Measurements from ENCODE around the gene ADK.

Gene ADK

DNA sequence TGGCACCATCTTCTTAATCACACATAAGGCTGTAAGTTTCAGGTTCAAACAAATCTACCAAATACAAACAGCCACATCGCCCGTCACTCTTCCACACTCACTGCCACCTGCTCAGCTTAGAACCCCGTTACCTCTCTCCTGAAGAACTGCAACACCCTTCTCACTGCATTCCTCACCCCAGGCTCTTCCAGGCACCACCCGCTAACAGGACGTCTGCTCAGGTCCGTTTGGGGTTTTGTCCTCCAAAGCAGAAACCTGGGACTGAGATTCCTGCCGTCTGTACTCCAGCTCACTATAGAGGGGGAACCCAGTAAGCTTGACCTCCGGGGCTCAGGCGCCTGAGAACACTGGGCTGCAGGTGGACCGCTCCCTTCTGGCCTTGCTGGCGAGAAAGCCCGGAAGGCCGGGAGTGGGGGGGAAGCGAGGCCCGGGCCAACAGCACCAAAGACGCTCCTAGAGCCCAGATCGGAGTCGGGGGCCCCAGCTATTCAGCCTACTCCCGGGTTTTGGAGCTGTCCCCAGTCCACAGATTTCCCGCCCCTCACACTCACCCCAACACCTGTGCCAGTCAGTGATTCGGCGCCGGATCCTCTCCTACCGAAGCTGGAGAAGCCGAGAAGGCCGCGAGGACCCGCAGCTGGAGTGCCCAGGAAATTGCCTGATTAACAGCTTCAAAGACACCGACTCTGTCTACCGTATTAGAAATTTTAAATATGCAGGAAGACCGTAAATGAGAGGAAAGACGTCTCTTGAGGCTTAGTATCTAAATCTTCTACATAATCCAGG, 624 bp upstream of the ADK start, which contains the start of gene AP3M1:
TSS of gene AP3M1 (minus strand) at position 625 of the 786 bp plus-strand sequence. CDS start 12,449 bp downstream, outside the sequence.
- peak; percentile 92 for DNase-seq

DNA sequence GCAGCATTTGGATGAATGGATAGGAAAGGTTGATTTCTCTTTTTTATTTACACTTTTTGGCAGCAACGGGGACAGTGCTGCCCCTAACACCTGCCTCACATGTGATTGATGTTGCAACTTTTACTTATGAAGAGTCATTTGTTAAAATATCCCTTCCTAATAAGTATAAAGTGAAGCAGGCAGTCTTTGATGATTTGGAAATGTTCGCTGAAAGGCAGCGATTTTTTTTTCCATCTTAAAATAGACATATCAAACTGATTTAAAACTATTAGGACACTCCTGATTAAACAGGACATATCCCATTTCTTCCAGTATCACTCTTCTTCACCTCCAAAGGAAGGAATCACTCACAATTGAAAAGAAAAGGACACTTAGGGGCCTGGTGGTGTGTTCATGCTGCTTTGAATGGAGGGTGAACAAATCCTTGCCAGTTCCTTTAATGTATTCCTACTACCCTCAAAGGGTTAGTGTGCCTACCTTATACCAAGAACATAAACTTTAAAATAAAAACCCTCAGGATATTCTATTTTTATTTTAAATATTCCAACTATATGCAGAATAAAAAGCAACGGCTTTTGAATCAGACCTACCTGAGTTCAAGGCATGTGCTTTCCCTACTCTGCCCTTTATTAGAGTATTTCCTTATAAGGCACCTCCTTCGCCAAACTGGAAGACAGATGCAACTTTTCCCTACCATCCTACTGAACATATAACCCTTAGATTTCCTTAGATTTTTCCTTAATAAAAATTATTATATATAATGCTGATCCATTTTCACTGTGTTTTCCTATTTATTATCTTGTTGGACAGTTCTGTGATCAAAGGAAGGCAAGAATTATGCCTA, 1.1 kb downstream of the ADK start:
- DNase-seq: peak; percentile 23

DNA sequence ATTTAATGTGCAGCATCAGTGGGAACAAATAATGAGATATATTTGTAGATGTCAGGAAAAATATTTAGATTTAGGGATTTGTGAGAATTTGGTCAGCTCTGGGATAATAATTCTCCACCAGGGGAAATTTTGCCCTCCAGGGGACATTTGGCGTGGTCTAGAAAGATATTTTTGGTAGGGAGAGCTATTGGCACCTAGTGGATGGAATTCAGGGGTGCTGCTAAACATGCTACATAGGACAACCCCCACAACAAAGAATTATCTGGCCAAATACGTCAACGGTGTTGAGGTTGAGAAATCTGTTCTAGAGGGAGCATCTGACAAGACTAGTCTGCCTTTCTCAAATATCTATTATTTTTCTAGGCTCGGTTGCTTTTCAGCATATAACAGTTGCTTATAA, 2.1 kb downstream of the ADK start:
- DNase-seq: no peak

DNA sequence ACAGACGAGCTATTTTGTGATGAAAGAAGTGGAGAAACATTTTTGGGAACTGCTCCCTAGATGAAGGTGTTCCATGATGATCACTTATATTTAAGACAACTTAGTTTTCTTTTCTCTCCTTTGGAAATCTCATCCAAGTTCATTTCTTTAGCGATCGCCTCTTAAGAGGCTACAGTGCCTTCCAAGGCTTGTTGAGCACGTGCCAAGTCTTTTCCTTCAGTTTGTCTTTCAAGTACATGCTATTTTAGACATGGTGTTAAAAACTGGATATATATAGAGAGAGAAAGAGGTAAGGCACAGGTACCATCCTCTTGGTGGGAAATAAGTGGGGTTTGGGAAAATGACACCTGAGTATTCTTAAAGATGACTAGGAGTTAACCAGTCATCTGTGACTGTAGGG, 2.7 kb downstream of the ADK start:
- no peak for DNase-seq

DNA sequence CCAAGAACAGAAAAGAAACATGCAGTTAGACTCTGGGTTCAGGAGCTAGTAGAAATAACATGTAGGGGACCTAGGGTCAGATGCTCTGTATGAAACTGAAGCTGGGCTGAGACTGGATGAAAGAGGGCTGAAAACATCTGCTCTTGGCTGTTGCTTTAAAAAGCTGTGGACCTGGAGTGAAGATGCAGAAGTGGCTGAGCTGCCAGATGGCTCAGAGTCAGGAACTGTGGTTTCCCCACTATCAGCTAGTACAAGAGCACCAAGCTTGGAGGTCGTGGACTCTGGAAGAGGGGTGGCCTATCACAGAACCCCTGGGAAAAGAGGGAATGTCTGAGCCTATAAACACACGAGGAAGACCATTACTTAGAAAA, 5.9 kb downstream of the ADK start:
- peak; percentile 8 for DNase-seq

DNA sequence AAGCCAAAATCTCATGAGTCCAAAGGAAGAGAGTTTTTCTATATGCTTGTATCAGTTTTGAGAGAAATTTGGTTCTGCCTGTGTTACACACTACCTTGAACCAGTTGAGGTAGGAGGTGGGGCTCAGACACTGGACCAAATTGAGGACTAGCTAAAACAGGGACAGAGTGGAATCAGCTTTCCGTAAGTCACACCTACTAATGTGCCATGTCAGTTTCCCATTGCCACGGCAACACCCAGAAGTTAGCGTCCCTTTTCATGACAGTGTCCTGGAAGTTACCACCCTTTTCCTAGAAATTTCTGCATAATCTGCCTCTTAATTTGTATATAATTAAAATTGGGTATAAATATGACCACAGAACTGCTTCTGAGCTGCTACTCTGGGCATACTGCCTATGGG, 9.0 kb downstream of the ADK start:
- no peak for DNase-seq

DNA sequence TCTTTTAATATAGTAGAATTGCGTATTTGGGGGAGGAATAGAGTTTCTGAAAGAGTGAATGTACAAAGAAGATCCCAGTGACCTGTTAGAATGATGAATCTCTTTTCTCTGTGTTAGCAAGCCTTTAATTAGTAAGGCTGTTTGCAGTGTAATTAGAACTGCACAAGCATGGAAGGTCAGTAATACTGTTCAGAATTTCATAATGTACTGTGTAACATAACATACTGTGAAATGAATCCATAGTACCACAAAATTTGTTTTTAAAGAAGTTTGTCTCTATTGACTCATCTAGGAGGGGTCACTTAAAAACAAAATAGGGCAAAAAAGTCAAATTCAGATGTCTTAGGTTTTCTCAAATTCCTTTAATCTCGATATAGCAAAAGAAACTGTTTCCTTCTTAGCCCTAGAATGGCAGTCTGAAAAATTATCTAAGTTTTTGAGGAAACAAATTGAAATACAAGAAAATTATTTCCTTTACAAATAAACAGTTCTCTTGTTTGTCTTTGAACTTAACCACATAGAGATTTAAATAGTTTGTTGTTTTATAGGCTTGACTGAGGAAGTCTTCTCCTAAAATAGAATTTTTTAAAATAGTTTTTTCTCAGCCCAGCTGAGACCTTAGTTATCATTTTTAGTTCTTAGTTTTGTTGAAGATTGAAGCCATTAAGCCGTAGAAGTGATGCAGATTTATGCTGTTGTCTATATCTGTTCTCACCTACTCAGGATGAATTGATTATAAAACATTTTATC, 12.5 kb downstream of the ADK start:
- DNase-seq: peak; percentile 62

DNA sequence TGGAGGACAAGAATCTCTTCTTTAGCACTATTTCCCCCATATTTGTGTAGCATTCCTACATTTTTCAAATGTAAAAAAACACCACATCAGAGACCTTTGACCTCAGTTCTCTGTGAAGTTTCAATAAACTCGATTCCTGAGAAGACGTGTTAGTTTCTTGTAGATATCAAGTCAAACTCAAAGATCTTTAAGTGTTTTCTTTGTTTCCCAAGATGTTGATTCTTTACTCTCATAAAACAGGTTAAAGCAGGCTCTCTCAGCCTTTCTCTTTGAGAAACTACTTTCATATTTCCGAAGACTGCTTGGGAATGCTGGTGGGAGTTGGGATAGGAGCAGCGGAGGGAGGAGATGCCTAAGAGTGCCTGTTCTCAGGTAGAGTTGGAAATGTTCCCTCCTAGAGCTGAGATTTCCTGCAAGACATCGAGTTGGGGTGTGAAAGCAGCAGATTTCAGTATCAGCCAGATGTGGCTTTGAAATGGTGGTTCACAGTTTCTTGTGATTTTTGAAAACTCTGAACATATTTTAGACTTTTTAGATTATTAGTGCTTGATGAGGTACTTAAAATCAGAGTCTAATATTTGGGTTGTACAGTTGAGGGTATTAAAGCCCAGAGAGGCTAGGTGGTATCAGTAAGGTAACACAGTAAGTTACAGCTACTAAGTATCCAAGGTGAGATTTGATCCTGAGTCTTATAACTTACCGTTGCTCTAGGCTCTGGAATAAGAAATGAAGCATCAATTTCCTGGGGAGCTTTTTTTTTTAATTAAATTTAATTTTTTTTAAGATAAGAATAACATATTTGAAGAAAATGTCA, 13.9 kb downstream of the ADK start:
- no peak for DNase-seq

DNA sequence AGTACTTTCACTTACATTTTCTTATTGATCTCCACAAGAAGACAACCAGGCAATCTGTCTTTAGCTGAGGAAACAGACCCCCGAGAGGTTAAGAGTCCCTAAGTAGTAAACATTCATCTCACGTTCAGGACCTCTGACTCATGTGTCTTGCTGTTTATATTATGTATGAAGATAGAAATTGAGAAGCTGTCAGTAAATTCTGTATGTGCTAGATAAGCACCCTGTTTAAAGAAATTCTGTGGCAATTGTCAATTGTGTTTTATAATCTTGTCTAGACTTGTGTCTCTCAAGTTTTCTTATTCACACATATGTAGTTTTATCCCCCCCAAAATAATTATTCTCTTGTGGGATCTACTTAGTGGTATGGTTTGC, 14.5 kb downstream of the ADK start:
- no peak for DNase-seq

DNA sequence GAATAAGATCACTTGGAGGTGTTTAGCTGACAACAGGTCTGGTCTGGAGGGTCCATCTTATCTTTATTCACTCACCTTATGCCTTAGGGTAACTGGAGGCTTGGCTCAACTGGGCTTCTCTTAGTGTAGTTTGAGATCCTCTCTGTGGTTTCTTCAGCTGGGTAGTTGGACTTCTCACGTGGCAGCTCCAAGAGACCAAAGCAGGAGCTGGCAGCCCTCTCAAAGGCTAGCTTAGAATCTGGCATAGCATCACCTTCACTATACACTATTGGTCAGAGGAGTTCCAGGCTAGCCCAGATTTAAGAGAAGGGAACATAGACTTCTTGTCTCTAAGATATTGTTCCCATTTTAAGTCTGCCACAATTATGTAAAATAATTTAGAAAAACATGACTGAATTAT, 16.4 kb downstream of the ADK start:
- no peak for DNase-seq

DNA sequence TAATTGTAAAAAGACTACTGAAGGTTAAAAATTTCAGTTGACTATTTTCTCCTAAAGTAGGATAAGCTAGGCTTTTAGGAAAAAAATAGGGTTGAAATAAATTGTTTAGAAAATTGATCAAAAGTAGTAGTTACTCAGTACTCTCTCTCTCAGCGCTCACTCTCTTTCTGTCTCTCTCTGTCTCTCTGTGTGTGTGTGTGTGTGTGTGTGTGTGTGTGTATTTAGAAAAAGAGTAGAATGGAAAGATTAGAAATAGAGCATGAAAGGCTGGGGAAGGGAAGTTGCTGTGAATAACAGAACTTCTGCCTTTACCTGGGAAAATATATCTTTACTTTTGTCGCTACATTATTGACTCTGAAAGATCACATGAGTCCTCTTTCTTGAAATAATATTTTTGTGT, 20.6 kb downstream of the ADK start:
- DNase-seq: no peak

DNA sequence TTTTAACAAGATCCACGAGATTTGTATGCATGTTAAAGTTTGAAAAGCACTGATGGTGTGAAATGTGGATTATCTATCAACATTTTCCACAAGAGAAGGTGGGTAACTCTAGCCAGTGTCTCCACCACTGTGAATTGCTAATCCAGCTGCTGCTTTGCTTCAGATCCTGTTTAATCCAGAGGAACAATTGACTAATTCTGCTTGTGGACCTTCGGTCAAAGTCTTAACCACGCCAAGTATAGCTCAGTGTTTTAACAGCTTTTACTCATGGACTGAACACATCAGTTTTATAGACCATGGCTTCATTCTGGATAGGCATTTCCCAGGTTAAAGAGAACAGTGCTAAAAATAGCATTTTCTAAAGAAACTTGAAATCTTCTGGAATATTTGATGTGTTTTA, 23.5 kb downstream of the ADK start:
- no peak for DNase-seq

DNA sequence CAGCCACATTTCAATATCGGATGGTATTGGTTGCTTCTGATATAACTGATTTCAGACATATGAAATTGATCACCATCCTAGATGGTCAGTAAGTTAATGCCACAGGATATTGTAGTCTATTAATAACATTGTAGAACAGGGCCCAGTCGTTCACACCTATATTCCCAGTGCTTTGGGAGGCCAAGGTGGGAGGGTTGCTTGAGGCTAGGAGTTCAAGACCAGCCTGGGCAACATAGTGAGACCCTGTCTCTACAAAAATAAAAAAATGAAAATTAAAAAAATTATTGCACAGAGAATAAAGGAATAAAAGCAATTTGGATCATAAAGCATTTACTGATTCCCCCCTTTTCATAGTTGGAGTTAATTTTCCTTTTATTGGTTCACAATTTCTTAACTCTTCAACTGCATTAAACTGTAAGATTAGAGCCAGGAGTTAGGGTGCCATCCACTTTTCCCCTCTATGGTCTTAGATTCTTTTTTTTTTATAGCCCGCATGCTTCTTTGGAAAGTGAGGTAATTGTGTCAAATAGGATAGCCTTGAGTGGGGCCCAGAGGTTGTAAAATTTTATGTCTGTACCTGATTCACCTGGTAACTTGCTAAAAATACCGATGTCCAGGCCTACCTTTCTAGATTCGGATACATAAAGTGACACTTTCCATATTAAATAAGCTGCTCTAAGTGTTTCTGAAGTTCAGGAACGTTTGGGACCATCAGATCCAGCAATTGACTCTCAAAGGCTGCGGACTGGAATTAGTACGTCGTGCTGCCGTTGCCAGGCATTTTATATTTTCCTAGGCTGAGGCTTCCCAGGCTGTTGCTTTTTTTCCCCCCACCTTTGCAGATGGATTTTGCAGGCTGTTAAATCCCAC, 24.7 kb downstream of the ADK start:
- DNase-seq: no peak

DNA sequence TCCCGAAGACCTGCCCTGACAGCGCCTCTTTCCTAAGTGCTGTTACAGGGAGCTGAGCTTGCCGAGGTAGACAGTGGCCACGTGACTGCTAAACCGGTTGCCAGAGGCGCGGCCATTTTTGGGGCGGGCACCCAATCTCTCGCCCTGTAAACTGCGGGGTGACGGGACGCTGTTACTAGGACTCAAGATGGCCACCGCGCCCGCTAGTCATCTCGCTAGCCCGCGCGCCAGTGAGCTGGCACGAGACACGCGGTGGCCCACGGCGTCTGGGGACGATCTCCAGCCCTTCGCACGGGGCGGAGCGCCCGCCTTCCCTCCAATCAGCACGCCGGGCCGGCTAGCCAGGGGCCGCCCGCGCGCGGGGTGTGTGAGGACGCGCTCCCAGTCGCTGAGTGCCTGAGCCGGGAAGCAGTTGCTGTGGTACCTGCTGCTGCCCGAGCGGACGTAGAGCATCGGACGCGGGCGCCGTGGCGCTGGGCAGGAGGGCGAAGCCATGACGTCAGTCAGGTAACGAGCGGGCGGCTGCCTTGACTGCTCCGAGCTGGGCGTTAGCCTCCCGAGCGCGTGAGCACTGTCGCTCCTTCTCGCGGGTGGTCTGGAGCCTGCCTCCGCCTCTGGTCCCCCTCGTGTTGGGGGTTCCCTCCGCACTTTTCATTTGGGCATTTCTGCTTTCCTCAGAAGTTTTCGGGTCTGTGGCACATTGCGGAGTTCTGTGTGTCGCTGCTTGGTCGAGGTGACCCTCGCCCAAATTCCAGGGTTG, 25.5 kb downstream of the ADK start:
- DNase-seq: peak; percentile 97

DNA sequence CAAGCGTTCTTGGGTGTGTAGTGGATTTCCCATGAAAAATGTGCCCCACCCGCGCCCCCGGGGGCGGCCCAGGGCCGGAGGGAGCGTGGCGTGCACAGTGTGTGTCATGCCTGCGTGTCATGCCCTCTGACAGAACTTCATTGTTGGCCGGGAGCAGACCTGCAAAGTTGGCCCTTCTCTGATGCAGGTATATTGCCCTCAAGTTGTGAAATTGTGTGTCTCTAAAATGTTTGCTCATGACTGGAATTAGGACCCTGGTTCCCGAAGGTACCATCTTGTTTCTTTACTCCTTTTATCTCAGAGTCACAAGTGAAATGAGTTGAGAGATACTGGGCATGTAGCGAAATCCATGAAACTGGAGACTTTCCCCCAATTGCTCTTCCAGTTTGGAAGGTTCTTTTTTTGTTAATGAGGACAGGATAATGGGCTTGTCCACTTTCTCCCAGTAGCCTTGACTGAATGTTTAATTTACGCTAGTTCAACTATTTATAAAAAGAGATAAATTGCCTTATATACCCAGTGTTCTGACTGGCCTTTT, 26.2 kb downstream of the ADK start:
- peak; percentile 44 for DNase-seq

DNA sequence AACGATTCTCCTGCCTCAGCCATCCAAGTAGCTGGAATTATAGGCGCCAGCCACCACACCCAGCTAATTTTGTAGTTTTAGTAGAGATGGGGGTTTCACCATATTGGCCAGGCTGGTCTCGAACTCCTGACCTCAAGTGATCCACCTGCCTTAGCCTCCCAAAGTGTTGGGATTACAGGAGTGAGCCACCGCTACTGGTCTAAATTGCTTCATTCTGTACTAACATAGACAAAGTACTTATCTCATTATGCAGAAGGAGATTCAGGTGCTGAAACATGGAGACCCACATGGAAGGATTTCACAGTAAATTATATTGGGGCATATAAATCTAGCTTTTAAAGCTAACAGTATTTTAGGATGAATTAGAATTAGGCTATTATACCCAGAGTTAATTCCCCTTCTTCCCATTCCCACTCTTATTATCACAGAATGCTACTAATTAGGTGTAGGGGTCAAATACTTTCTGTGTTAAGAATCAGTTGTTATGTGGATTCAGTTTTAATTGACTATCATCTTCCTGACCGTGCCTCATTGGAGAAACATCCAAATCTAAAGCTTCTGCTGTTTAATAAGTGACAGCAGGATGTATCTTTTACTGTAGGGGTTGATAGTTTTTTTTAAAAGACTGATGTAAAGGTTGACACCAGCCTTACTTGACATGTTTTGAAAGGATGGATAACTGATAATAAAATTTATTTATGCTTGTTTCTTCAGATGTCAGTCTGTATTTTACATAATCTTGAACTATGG, 27.2 kb downstream of the ADK start:
- peak; percentile 44 for DNase-seq

DNA sequence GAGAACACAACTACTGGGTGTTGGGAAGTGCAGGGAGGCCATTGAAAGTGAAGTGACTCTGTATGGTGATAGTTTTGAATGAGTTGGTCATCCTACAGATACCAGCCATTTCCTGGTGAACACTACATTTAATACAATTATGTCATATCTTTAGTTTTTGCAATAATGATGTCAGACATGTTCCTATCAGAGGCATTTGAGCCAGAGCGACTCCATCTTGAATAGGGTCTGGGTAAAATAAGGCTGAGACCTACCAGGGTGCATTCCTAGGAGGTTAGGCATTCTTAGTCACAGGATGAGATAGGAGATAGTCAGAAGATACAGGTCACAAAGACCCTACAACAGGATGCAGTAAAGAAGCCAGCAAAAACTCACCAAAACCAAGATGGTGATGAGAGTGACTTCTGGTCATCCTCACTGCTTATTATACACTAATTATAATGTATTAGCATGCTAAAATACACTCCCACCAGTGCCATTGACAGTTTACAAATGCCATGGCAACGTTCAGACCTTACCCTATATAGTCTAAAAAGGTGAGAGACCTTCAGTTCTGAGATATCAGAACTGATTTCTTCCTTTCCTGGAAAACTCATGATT, 28.2 kb downstream of the ADK start:
- no peak for DNase-seq

DNA sequence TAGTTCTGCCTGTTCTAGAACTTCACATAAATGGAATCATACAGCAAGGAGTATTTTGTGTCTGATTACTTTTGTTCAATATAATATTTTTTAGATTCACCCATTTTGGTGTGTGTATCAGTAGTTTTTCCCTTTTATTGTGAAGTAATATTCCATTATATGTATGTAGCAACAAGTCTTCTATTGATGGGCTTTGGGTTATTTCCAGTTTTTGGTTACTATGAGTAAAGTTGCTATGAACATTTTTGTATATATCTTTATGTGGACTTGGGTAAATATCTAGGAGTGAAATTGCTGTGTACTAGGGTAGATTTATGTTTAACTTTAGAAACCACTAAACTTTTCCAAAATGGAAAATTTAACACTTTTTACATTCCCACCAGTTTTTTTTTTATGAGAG, 35.7 kb downstream of the ADK start:
- no peak for DNase-seq

DNA sequence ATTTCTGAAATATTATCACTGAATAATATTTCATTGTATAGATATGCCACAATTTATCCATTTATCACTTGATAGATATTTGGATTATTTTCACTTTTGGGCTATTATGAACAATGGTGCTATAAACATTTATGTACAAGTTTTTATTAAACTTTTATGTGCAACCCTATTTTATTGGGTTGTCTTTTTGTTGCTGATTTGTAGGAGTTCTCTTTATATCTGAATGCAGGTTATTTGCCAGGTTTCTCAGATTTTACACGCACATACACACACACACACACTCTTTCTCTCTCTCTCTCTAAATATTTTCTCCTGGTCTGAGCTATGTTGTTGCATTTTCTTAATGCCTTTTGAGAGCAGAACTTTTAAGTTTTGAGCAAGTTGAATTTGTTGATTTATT, 36.2 kb downstream of the ADK start:
- no peak for DNase-seq

Measured in NCI-H69 (cell line).